ENCODE data around the gene WIPI1. TPM values are rescaled to one million over a fixed set of nuclear protein-coding genes. Genes with fewer than 3 reads are reported as not detected.

The WIPI1 gene
- total and polyA plus RNA-seq, 10 of the 15 experiments (the other 5 are each of a cell fraction or from before 2014, with no cell fraction given) = 6.5 to 44.5 (median 26.2) TPM

- DNase-seq (ENCODE audit: low read depth, low spot score) (no peak), ATAC-seq (no peak), FAIRE-seq (no peak)
- no peak overlapping the region for H3K4me2 ChIP-seq (ENCODE audit: control insufficient read depth, insufficient read depth)
- H3K27me3 ChIP-seq (replicated peaks in 1 of 2; ENCODE audit: control insufficient read depth in 2 of 2, insufficient read depth in 2 of 2, low read length in 1 of 2) = no peaks in the 10 kb centered on the region; a peak in 1 of 4 replicates
- in situ Hi-C loops (cut with MboI) (no loop called here), intact Hi-C loops (cut with micrococcal nuclease; ENCODE audit: unreplicated experiment) (no loop called here)
- WGBS (ENCODE audit: insufficient coverage, insufficient replicate concordance, low lambda C conversion rate, missing lambda C conversion rate) = 53% methylated on average over 2 of the region's 3 CpGs
- H4K20me1 ChIP-seq (ENCODE audit: control insufficient read depth, insufficient read depth) = no peaks in the 10 kb centered on the region
- no TSS peak for BruUV-seq (replicated peaks)
- no peak overlapping the region for H3K9ac ChIP-seq (ENCODE audit: control insufficient read depth, insufficient read depth, low read length)
- H3K4me1 ChIP-seq (ENCODE audit: control insufficient read depth, insufficient read depth, low read length) = no peaks in the 10 kb centered on the region
- ChIA-PET SMC1A (ENCODE audit: uncharacterized antibody, unreplicated experiment) (no interaction called here), POLR2A (no interaction called here), CTCF (no interaction called here), RAD21 (ENCODE audit: unreplicated experiment) (interaction anchor here (0.7 kb wide), 1 partner anchor 24 kb away, joined by 3 read pairs; no protein-coding TSS in a partner anchor)
- H3K36me3 ChIP-seq (ENCODE audit: control insufficient read depth in 2 of 2, insufficient read depth in 2 of 2, low read length in 1 of 2) = no peaks in the 10 kb centered on the region
- no peak overlapping the region for H3K27ac ChIP-seq (ENCODE audit: control insufficient read depth, insufficient read depth)
- no peaks in the 10 kb centered on the region for H3K79me2 ChIP-seq (ENCODE audit: control insufficient read depth, insufficient read depth, low read length)
- no peak for TF ChIP-seq E4F1 (IDR thresholded peaks at IDR 0.05; ENCODE audit: borderline replicate concordance, partially characterized antibody)
- TF ChIP-seq SKIL (IDR thresholded peaks at IDR 0.05; ENCODE audit: low read depth, poor library complexity, severe bottlenecking) = no peak
- no peak for TF ChIP-seq SREBF2 (IDR thresholded peaks at IDR 0.05; ENCODE audit: low read length)
- no peak for TF ChIP-seq PAX5 (IDR thresholded peaks at IDR 0.05; ENCODE audit: borderline replicate concordance, low read depth, low read length)
- no peak for TF ChIP-seq CBFB (IDR thresholded peaks at IDR 0.05; ENCODE audit: low read depth)
- no peak overlapping the region for H2AFZ ChIP-seq (ENCODE audit: control insufficient read depth, low read depth, low read length)
- H3K4me3 ChIP-seq = no peak overlapping the region
- no peaks in the 10 kb centered on the region for H3K9me3 ChIP-seq (replicated peaks; ENCODE audit: control insufficient read depth, insufficient read depth, low read length)
These were observed 78.2 kb downstream of the WIPI1 start for GRCh38 chr17:68379177-68379510.
